HUDEP-2 (cell line): ENCODE results near the gene IKZF5.

ENCODE experiments used
- DNase-seq, 76 experiments: peaks; one replicate each; lab custom pipeline; 2025; ENCODE audit not compliant: unreplicated experiment in 76 of 76; lab: John Stamatoyannopoulos, UW

IKZF5 gene

DNA sequence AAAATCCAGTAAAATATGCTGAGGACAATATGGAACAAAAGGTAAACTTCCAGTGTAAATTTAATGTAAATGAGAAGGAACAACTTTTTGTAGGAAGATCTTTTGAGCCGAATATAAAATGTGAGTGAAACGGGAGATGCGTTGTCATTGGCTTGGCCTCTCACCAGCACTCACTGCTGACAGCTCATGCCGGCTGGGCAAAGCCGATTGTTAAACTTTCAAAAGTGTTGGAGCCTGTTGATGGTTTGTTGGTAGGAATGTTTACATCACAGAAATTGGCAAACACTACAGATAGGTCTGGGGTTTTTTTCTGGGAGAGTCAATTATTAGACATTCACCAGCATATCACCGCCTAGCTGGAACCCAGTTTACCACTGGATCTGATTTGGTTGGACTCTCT is 22.3 kb downstream of the IKZF5 start:
- no peak for DNase-seq

DNA sequence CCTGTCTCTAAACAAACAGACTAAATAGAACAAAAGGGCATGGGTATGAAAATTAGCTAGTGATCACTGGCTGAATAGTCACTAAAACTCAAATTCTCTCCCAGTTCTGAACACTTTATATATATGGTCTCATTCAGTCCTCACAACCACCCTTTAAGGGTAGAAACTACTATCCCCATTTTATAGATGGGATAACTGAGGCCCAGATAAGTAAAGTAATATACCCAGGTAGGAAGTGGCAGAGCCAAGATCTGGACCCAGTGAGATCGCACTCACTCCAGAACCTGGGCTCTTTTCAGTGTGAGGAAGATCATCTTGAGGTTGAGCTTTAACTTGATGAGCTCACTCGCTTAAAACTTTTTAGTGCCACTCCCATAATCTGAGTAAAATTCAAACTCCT is 23.9 kb downstream of the IKZF5 start:
- no peak for DNase-seq

DNA sequence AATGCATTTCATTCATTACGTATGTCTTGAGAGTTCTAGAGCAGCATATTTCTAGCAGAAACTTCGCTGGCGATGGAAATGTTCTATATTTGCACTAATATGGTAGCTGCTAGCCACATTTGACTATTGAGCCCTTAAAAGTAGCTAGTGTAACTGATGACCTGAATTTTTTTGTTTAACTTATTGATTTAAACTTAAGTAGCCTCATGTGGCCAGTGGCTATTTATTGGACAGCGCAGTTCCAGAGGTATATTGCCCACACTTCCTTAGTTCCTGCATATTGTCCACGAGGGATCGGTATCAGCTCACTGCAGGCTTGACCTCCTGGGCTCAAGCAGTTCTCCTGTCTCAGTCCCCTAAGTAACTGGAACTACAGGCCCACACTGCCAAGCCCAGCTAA is 24.7 kb downstream of the IKZF5 start:
- DNase-seq = no peak

DNA sequence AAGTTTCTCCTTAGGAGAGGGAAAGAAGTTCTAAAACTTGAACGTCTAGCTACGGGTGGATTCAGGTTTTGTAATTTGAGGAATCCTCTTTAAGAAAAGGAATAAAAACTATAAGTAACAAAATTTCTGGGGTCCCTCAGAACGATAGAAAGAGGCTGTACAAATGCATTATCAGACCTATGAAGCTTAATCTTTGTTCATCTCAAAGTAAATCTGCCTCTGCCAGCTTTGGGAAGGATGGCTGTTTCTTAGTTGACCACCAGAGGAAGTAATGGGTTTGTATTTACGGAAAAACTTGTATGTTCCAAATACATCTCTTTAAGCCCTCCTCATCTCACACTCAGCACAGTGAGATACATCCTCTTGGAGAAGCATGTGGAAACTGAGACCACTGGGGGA is 27.5 kb downstream of the IKZF5 start:
- DNase-seq = peak in 27 of 76 experiments; percentile 0 to 61 (median 18)

DNA sequence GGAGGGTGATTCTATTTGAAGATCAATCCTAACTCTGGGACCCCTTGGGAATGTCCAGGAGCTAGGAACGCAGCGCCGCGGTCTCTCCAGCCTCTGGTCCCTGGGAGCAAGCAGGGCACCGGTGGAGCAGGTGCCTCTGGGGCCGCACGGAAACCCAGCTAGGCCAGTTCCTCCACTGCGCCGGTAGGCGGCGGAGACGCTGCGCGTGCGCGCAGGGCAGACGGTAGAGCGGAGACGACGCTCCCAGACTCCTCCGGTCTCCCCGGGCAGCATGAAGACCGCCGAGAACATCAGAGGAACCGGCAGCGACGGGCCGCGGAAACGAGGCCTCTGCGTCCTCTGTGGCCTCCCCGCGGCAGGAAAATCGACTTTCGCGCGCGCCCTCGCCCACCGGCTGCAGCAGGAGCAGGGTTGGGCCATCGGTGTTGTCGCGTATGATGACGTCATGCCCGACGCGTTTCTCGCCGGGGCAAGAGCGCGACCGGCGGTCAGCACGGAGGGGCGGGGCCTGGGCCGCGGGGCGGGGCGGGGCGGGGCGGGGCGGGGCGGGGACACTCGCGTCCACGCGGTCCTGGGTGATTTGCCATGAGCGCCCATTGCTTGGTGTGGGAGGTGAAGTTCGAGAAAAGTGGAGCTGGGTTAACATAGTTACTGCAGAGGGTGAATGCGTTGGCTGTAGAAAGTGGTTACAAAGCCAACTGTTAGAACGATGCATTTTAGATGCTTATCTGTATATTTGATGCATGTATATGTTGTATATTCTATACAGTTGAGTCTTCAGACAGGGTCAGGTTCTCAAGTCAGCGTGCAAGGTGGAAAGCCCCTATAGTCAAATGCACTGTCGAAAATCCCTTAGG is 28.2 kb downstream of the IKZF5 start, which contains the start of gene PSTK:
Gene PSTK (plus strand): TSS at position 193 of the 857 bp plus-strand sequence. CDS start 79 bp downstream, at position 272.
- DNase-seq = peak in 75 of 76 experiments; percentile 15 to 96 (median 81)

DNA sequence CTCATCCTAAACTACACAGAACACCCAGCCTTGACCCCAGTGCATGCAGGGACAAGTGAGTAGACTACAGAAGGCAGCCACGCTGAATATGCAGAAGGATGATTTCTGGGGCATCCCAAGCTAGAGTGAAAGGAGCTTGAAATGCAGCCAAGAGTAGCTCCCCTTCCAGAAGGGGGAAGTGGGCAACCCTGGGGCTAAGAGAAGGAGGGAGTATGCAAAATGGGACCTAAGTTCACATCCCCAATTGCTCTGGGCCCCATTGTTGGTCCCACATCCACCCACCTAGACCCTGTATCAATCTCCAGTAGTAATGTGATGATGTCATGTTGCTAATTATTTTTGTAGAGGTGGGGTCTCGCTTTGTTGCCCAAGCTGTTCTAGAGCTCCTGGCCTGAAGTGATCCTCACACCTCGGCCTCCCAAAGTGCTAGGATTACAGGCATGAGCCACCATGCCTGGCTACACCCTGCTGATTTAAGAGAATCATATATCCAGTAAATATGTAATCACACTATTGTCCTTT is 34.0 kb downstream of the IKZF5 start:
- no peak for DNase-seq

DNA sequence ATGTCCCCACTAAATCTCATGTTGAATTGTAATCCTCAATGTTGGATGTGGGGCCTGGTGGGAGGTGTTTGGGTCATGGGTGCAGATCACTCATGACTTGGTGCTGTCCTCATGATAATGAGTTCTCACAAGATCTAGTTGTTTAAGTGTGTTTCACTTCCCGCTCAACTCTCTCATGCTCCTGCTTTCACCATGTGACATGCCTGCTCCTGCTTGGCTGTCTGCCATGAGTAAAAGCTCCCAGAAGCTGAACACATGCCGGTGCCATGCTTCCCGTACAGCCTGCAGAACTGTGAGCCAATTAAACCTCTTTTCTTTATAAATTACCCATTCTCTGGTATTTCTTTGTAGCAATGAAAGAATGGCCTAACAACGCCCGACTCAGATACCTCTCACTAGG is 34.6 kb downstream of the IKZF5 start:
- DNase-seq = no peak

DNA sequence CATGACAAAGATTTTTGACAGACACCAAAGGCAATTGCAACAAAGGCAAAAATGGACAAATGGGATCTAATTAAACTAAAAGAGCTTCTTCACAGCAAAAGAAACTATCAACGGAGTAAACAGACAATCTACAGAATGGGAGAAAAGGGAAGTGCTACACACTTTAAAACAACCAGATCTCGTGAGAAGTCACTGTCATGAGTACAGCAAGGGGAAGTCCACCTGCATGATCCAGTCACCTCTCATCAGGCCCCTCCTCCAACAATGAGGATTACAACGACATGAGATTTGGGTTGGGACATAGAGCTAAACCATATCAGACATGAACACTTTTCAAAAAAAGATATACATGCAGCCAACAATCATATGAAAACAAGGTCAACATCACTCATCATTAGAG is 39.9 kb downstream of the IKZF5 start:
- DNase-seq = no peak

DNA sequence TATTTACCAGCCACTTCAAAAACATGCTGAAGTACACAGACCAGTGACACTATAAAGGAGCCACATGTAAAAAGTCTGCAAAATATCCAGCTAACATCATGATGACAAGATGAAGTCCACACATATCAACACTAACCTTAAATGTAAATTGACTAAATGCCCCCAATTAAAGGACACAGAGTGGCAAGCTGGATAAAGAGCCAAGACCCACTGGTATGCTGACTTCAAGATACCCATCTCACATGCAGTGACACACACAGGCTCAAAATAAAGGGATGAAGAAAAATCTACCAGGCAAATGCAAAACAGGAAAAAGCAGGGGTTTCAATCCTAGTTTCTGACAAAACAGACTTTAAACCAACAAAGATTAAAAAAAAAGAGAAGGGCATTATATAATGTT is 41.7 kb downstream of the IKZF5 start:
- DNase-seq = no peak

DNA sequence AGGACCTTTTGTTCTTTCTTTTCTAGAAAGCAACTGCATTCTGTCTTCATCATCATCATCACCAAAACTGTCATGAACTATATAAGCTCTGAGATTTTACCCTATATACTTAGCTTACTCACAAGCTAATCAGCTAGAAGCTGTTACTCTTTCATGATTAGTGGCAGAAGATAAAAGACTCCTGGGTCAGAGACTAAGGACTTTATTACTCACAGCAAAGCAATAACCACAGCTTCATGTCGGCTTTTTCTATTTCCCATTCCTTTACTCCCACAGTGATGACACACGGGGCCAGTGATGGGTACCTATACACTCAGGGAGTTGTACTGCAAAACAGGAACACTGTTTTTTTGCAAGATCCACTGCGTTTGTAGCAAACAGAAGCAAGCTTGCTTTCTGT is 46.2 kb downstream of the IKZF5 start:
- no peak for DNase-seq

DNA sequence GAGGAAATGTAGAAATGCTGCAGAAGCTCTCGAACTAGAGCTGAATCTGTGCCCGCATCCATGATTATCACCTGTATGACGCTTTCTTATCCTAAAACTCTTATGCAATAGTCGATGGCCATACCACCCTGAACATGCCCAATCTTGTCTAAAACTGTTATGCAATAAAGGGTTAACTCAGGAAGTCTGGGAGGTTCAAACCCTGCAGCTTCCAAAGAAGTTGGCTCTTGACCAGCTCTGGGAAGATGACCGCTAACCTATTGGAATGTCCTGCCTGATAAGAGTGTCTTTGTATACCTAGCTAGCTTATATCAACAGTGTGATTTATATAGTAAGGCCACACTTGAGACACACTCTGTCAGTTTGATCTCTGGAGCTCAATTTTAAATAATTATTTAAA is 51.1 kb downstream of the IKZF5 start:
- DNase-seq = no peak

DNA sequence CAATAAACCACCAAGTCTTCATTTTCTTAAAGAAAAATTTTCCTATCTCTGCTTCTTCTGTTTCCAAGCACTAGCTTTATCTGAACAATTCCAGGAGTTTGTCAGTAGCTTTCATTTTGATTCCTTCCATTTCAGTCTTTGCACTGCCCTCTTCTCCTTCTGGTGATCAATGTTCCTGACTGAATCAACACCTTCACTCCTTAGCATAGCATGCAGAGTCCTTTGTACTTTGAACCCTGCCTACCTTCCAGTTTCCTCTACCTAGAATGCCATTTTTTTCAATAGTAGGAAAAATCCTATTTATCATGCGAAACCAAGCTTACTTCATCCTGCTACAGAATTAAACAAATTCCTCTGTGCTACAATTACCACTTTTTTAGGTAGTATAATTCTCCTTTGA is 52.7 kb downstream of the IKZF5 start:
- DNase-seq = peak in 1 of 76 experiments; percentile 6

DNA sequence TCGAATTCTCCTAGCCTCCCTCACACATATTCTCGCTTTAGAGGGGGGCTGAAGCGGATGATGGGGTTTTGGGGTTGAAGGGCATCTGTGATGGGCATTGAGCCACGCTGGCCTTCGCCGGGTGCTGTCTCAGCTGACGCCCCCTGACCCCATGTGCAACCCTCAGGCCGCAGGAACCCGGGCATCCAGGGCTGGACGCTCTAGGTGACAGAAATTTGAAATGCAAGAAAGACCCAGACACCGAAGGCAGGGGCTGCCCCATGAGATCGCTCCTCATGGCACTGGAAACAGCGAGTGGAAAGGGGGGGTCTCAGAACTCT is 53.9 kb downstream of the IKZF5 start:
- DNase-seq = peak in 1 of 76 experiments; percentile 30

DNA sequence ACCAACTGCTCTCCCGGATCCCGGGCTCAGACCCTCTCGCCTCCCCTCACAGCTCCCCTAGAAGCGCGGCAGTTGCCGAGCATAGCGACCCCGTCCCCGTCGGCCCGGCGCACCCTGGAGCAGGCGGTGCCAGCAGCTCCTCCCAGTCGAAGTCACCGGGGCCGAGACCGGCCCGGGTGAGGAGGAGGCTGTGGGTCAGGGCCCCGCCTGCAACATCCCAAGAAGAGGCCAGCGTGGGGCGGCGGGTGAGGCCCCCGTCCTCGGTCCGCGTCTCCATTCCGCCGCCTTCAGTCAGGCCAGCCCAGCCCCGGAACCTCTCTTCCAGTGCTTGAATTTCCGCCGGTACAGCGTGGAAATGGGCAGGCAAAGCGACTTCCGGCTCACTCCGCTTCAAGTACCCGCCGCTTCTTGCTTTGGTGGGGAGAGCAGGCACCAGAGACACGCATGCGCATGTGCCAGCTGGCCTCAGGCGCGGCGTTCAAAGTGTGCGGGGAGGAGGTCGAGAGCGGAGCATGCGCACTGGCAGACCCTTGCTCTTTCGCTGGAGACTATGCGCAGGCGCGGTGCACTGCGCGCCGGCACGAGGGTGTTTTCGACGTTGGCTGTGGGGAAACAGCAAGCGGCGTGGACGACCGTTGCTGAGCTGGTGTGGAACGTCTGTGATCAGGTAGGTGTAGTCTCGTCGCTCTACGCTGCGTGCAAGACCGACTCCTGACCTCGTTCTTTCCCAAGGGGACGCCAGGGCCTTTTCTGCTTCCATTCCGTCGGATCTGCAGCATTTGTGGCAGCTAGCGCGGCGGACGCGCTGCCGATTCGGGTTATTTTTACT is 54.5 kb downstream of the IKZF5 start, which contains the start of gene C10orf88:
Gene C10orf88 (minus strand): TSS at position 326 of the 829 bp plus-strand sequence. CDS start 49 bp downstream, at position 277.
- DNase-seq = peak; percentile 29 to 99 (median 97)

DNA sequence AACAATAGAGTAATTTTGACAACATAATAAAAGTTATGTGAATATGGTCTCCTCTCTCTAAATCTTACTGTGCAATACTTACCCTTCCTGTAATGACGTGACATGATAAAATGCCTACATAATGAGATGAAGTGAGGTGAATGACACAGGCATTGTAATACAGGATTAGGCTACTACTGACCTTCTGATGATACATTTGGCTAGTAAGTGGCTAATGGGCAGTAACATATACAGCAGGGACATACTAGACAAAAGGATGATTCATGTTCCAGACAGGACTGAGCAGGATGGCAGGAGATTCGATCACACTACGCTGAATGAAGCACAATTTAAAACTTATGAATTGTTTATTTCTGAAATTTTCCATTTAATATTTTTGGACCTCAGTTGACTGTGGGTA is 59.3 kb downstream of the IKZF5 start:
- no peak for DNase-seq
